Astrocyte (in vitro differentiated cells and primary cell): ENCODE data around the gene WWP2. TPM values are rescaled to one million over a fixed set of nuclear protein-coding genes. Genes with fewer than 3 reads are reported as not detected.

Experiments
- DNase-seq: peaks from one replicate; pipeline ENCODE4 v3.0.0-alpha.2; 2010; ENCODE audit warnings: low read depth
- FAIRE-seq: peaks from 2 replicates; lab custom pipeline; 2011; peaks lifted over from hg19 to GRCh38; lab: Jason Lieb, UNC
- H2AFZ ChIP-seq: 2 replicates; pipeline ENCODE4 v1.6.0; 2012; ENCODE audit warnings: low read depth, low read length, inconsistent platforms
- H3K27ac ChIP-seq: 2 replicates; pipeline ENCODE4 v1.5.1; 2011; ENCODE audit warnings: low read depth, low read length, inconsistent platforms
- H3K27me3 ChIP-seq: 2 replicates; pipeline ENCODE4 v1.6.0; 2011; ENCODE audit warnings: low read length, inconsistent platforms; ENCODE audit not compliant: insufficient read depth
- H3K36me3 ChIP-seq: 2 replicates; pipeline ENCODE4 v1.5.1; 2011; ENCODE audit warnings: low read length, inconsistent platforms; ENCODE audit not compliant: insufficient read depth
- H3K4me1 ChIP-seq: 2 replicates; pipeline ENCODE4 v1.5.1; 2011; ENCODE audit warnings: low read length, inconsistent platforms; ENCODE audit not compliant: insufficient read depth
- H3K4me2 ChIP-seq: 2 replicates; pipeline ENCODE4 v1.6.0; 2012; ENCODE audit warnings: low read length, inconsistent platforms
- H3K4me3 ChIP-seq: 2 replicates; pipeline ENCODE4 v1.5.1; 2011; ENCODE audit warnings: low read depth, mild to moderate bottlenecking, low read length, inconsistent platforms; ENCODE audit not compliant: insufficient read depth
- H3K79me2 ChIP-seq: 2 replicates; pipeline ENCODE4 v1.6.0; 2012; ENCODE audit warnings: mild to moderate bottlenecking, low read length, inconsistent platforms; ENCODE audit not compliant: insufficient read depth
- H3K9ac ChIP-seq: 2 replicates; pipeline ENCODE4 v1.6.0; 2012; ENCODE audit warnings: mild to moderate bottlenecking, low read length, inconsistent platforms
- H3K9me3 ChIP-seq: 2 replicates; pipeline ENCODE4 v1.5.1; 2012; ENCODE audit warnings: low read depth, mild to moderate bottlenecking, low read length, inconsistent platforms; ENCODE audit not compliant: insufficient read depth
- H4K20me1 ChIP-seq: 2 replicates; pipeline ENCODE4 v1.6.0; 2012; ENCODE audit warnings: low read length, inconsistent platforms; ENCODE audit not compliant: insufficient read depth
- H3K27ac Mint-ChIP-seq: one replicate; pipeline ENCODE4 v1.8.0; 2021; ENCODE audit warnings: mild to moderate bottlenecking, mixed read lengths; ENCODE audit not compliant: unreplicated experiment
- H3K27me3 Mint-ChIP-seq: one replicate; pipeline ENCODE4 v1.8.0; 2021; ENCODE audit warnings: low read depth, mixed read lengths; ENCODE audit not compliant: unreplicated experiment
- H3K36me3 Mint-ChIP-seq: one replicate; pipeline ENCODE4 v1.8.0; 2021; ENCODE audit warnings: low read depth, mixed read lengths; ENCODE audit not compliant: unreplicated experiment
- H3K4me1 Mint-ChIP-seq: one replicate; pipeline ENCODE4 v1.8.0; 2021; ENCODE audit warnings: low read depth, mixed read lengths; ENCODE audit not compliant: unreplicated experiment
- H3K4me3 Mint-ChIP-seq: one replicate; pipeline ENCODE4 v1.8.0; 2021; ENCODE audit warnings: mild to moderate bottlenecking, moderate library complexity, mixed read lengths; ENCODE audit not compliant: unreplicated experiment
- H3K9me3 Mint-ChIP-seq: one replicate; pipeline ENCODE4 v1.8.0; 2021; ENCODE audit warnings: mild to moderate bottlenecking, mixed read lengths; ENCODE audit not compliant: unreplicated experiment
- EZH2 ChIP-seq: IDR thresholded peaks from 2 replicates; pipeline ENCODE4 v1.6.1; 2012; ENCODE audit warnings: mild to moderate bottlenecking, low read length, inconsistent platforms; ENCODE audit not compliant: insufficient read depth
- total RNA-seq: library from RNA; stranded (reverse); gene quantifications from 2 replicates; pipeline ENCODE4 v1.2.1, GENCODE V29; 2021
- TF ChIP-seq, protein P1 (sequence below): IDR thresholded peaks from 2 replicates; pipeline ENCODE4 v1.5.1; 2011; ENCODE audit warnings: low read depth, mild to moderate bottlenecking, inconsistent platforms, low read length, moderate library complexity; ENCODE audit not compliant: insufficient read depth

Gene WWP2
- total RNA-seq, 1 donor from 2014 or later, result 28.7 TPM

DNA sequence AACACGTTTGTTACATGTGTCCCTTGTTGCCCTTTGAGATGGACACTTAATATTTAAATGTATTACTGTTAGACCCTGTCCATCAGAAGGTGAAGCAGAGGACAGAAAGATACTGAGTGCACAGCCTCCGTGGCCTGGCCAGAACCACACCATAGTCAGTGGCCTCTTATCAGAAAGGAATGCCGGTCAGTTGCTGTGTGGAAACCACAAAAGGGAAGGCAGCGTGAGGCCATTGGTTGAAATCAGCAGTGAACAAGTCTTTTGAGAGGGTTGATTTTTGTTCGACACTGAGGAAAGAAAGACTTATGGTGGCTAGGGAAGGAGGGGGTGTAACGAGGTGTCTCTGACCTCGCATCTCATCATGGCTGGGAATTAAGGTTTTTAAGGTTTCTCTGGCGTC is 103.6 kb downstream of the WWP2 start:
- Histone ChIP-seq H4K20me1 (no peaks in the 10 kb centered on the region), H3K4me3 (no peak overlapping the region), H2AFZ (no peak overlapping the region), H3K4me2 (peak overlapping the region; percentile 64), H3K27ac (peak overlapping the region; percentile 37), H3K4me1 (peaks cover 11% of the 10 kb centered on the region), H3K27me3 (no peaks in the 10 kb centered on the region), H3K36me3 (no peaks in the 10 kb centered on the region), H3K9ac (no peak overlapping the region), H3K79me2 (no peaks in the 10 kb centered on the region), H3K9me3 (no peaks in the 10 kb centered on the region)
- peaks cover 4% of the 10 kb centered on the region for H3K36me3 Mint-ChIP-seq
- TF ChIP-seq, protein P1, sequence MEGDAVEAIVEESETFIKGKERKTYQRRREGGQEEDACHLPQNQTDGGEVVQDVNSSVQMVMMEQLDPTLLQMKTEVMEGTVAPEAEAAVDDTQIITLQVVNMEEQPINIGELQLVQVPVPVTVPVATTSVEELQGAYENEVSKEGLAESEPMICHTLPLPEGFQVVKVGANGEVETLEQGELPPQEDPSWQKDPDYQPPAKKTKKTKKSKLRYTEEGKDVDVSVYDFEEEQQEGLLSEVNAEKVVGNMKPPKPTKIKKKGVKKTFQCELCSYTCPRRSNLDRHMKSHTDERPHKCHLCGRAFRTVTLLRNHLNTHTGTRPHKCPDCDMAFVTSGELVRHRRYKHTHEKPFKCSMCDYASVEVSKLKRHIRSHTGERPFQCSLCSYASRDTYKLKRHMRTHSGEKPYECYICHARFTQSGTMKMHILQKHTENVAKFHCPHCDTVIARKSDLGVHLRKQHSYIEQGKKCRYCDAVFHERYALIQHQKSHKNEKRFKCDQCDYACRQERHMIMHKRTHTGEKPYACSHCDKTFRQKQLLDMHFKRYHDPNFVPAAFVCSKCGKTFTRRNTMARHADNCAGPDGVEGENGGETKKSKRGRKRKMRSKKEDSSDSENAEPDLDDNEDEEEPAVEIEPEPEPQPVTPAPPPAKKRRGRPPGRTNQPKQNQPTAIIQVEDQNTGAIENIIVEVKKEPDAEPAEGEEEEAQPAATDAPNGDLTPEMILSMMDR, result no peak
- TF ChIP-seq EZH2, result no peak
- no peaks in the 10 kb centered on the region for H3K27me3 Mint-ChIP-seq
- H3K9me3 Mint-ChIP-seq, result no peaks in the 10 kb centered on the region
- H3K4me3 Mint-ChIP-seq, result peak overlapping the region; percentile 4
- no peak for FAIRE-seq
- H3K4me1 Mint-ChIP-seq, result peaks cover 16% of the 10 kb centered on the region
- peak; percentile 95 for DNase-seq
- H3K27ac Mint-ChIP-seq, result peak overlapping the region; percentile 88

DNA sequence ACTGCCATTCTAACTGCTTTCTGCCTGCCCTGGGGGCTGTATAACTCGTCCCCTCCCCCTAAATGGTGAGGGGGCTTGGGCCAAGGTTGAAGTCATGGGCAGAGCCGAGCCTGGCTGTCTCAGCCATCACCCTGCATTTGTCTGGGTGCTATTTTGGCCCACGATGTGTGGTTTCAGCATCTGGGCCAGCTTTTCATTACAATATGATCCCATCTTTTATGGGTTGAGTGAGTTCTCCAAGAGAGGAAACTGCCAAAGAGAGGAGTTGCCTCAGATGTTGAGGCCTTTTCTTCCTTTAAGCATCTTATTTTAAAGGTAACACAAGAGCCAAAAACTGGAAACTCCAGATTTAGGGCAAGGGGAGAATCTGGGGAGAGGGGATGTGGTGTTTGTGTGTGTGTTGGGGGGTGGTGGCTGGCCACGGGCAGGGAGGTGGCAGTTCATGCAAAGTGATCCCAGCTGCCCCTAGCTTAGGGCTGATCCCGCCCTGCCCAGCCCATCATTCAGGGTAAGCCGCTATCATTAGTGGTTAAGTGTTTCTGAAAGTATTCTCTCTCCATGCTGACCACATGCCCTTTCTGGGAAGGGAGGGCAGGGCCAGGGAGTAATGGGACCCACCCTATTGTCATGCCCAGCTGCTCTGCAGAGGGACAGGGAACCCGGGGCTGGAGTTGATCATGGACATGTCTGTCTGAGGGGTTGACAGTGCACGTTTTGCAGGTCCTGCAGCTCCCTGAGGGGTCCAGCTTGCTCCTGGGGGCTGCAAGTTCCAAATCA is 105.8 kb downstream of the WWP2 start:
- peaks cover 2% of the 10 kb centered on the region for H3K9me3 Mint-ChIP-seq
- Histone ChIP-seq H3K79me2 (no peaks in the 10 kb centered on the region), H3K27me3 (no peaks in the 10 kb centered on the region), H3K36me3 (no peaks in the 10 kb centered on the region), H3K9me3 (no peaks in the 10 kb centered on the region), H3K9ac (no peak overlapping the region), H2AFZ (no peak overlapping the region), H3K4me1 (peaks cover 11% of the 10 kb centered on the region), H4K20me1 (no peaks in the 10 kb centered on the region), H3K4me2 (no peak overlapping the region), H3K4me3 (no peak overlapping the region), H3K27ac (no peak overlapping the region)
- DNase-seq, result no peak
- H3K27ac Mint-ChIP-seq, result peak overlapping the region; percentile 53
- peaks cover 10% of the 10 kb centered on the region for H3K4me1 Mint-ChIP-seq
- peaks cover 12% of the 10 kb centered on the region for H3K36me3 Mint-ChIP-seq
- TF ChIP-seq EZH2, result no peak
- TF ChIP-seq, protein P1, result no peak
- no peak overlapping the region for H3K4me3 Mint-ChIP-seq
- H3K27me3 Mint-ChIP-seq, result no peaks in the 10 kb centered on the region
- FAIRE-seq, result no peak

DNA sequence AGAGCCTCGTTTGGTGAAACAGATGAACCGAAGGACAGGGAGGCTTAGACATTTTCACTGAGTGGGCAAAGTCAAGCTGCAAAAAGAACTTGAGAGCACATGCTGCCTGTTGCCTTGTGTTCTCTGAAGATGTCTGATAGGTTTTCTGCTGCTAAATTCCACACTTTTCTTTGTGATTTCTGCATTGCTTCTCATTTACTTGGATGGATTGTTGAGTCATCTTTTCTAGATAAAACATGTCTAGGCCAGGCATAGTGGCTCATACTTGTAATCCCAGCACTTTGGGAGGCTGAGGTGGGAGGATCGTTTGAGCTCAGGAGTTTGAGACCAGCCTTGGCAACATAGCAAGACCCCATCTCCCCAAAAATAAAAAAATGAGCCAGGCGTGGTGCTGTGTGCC is 108.6 kb downstream of the WWP2 start:
- DNase-seq, result no peak

More for the DNA sequence above, 108.6 kb downstream of the WWP2 start:
- Mint-ChIP-seq H3K36me3 (peaks cover 25% of the 10 kb centered on the region), H3K4me3 (no peak overlapping the region), H3K9me3 (peaks cover 4% of the 10 kb centered on the region), H3K4me1 (peaks cover 8% of the 10 kb centered on the region), H3K27ac (no peak overlapping the region), H3K27me3 (no peaks in the 10 kb centered on the region)
- no peaks in the 10 kb centered on the region for H3K27me3 ChIP-seq
- no peaks in the 10 kb centered on the region for H3K79me2 ChIP-seq
- no peak for TF ChIP-seq EZH2
- TF ChIP-seq, protein P1, result no peak
- H2AFZ ChIP-seq, result no peak overlapping the region
- no peaks in the 10 kb centered on the region for H3K9me3 ChIP-seq
- no peak overlapping the region for H3K4me2 ChIP-seq
- no peak for FAIRE-seq
- H4K20me1 ChIP-seq, result no peaks in the 10 kb centered on the region
- no peak overlapping the region for H3K4me3 ChIP-seq
- H3K27ac ChIP-seq, result no peak overlapping the region
- H3K4me1 ChIP-seq, result peaks cover 5% of the 10 kb centered on the region
- peaks cover 3% of the 10 kb centered on the region for H3K36me3 ChIP-seq
- H3K9ac ChIP-seq, result no peak overlapping the region
